Right forelimb (tissue), 1 donor: ENCODE results near the gene HTRA1.

Experiments
- DNase-seq: peaks from one replicate; pipeline ENCODE4 v3.0.0-alpha.2; 2018

The HTRA1 gene

DNA sequence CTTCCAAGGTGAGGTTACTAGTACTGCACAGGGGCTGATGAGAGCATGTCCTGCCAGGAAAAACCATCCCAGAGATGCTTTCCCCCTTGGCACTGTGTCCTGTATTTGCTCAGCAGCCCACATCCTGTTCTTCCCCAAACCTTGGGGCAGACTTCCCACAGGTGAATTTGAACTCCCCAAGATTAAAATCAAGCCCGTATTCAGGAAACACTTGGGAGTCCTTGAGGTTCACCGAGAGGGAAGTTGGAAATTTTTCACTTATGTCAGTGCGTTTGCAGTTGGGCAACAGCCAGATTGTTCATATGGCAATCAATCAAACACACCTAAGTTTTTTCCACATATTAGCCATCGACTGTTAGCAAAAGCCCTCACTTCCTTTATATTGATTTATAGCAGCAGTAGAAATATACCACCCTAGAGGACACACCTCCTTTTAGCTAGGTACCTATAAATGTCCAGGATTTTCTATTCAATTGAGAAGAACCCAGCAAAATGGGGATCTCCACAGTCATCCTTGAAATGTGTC is 99.0 kb downstream of the HTRA1 start, which contains the start of gene DMBT1:
Gene DMBT1, plus strand, starts transcription at position 476 of the 526 bp plus-strand sequence. Its CDS starts 17 bp downstream, at position 493.
- no peak for DNase-seq

DNA sequence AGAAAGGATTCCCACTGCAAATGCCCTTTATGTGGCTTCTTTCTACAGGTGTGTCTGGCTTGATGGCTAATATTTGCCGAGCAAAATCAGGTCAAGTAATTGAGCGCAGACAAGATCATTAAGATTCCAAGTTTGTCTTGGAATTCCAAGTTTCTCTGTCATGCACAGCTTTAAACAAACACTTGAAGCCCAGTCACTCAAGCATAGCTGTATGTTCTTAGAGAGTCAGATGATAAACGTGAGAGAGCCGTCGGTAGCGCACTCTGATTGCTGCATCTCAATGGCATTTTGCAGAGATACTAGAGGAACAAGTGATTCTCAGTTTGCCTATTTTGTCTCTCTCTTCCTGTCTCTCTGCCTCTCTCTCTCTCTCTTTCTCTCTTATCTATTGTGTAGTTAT is 99.9 kb downstream of the HTRA1 start:
- no peak for DNase-seq

DNA sequence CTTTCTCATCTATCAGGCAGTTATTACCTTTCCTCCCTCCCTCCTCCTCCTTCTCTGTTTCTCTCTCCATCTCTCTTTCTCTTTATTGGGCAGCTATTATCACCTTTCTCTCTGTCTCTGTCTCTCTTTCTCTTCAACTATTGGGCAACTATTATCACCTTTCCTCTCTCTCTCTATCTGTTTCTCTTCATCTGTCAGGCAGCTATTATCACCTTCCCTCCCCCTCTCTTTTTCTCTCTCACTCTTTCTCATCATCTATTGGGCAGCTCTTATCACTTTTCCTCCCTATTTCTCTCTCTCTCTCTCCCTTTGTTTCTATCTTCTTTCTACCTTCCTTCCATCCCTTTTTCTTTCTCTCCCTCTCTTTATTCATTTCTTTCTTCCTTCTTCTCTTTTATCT is 100.4 kb downstream of the HTRA1 start:
- DNase-seq = no peak
